BJ (cell line): ENCODE measurements around the gene CPT1C. TPM values are rescaled to one million over a fixed set of nuclear protein-coding genes. Genes with fewer than 3 reads are reported as not detected.

Experiments used
- CTCF ChIA-PET: fragments of 350-600 bp; formaldehyde crosslinking; extraction: SDS; loops from one replicate; lab custom pipeline; 2021; ENCODE audit warnings: antibody characterized with exemption, inconsistent platforms; lab: Yijun Ruan, JAX
- POLR2A ChIA-PET: fragments of 300-600 bp; sonication (Branson Sonifier 250); formaldehyde crosslinking; extraction: SDS; loops from one replicate; lab custom pipeline; 2021; ENCODE audit warnings: antibody characterized with exemption; lab: Charles Lee
- DNase-seq: peaks from one replicate; pipeline ENCODE4 v3.0.0-alpha.2; 2011; ENCODE audit warnings: low read depth
- H3K27me3 ChIP-seq: 2 replicates; pipeline ENCODE4 v1.6.0; 2011; ENCODE audit warnings: low read length; ENCODE audit not compliant: control insufficient read depth, insufficient read depth
- H3K36me3 ChIP-seq: 2 replicates; pipeline ENCODE4 v1.5.1; 2011; ENCODE audit warnings: low read length; ENCODE audit not compliant: control insufficient read depth, insufficient read depth
- H3K4me3 ChIP-seq: 2 replicates; pipeline ENCODE4 v1.5.1; 2011; ENCODE audit warnings: low read depth, mild to moderate bottlenecking, control low read depth, low read length
- polyA plus RNA-seq: library from polyadenylated mRNA; depleted of rRNA; stranded (reverse); fragments of >200 nt; gene quantifications from 2 replicates; pipeline ENCODE4 v1.2.3, GENCODE V29; 2011
- TF ChIP-seq, protein P1 (sequence below): IDR thresholded peaks from 2 replicates; pipeline ENCODE4 v1.5.1; 2011; ENCODE audit warnings: low read depth, mild to moderate bottlenecking, control low read depth, inconsistent platforms, low read length, moderate library complexity; ENCODE audit not compliant: insufficient read depth

Gene CPT1C
- polyA plus RNA-seq, 1 experiment, result 45.9 TPM

DNA sequence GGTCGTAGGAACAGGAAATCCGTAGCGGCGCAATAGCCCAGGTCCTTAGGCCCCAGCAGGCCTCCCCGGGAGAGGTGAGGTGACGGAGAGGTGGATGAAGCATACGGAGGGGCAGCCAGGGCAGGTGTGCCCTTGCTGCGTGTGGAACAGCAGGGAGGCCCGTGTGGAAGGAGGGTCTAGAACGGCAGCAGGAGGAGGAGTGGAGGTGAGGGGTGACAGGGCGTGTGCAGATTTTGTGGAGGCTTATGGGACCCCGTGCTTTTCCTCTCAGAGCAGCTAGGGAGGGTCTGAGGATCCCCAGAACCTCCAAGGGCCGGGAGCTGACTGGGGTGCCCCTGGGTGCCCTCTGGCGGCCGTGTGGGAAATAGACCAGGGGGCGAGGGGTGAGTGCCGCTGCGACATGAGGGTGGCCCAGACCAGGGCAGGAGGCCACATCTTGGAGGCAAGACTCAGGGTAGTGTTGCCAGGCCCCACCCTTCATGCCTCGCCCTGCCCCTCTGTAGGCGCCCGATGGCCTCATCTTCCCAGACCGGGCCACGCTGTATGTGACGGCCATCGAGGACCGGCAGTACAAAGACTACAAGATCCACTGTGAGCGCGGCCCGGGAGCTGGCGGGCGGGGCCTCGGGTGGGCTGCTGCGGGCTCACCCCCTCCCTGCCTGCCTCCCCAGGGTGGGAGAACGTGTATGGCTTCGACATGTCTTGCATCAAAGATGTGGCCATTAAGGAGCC is 6.5 kb upstream of the CPT1C start:
- H3K36me3 ChIP-seq, result peaks cover 34% of the 10 kb centered on the region
- DNase-seq, result no peak
- ChIA-PET POLR2A (no interaction called here), CTCF (interaction anchor here (0.6 to 1.4 kb wide), 5 partner anchors 11 to 324 kb away, joined by 3 read pairs; no protein-coding TSS in a partner anchor)
- TF ChIP-seq, protein P1, sequence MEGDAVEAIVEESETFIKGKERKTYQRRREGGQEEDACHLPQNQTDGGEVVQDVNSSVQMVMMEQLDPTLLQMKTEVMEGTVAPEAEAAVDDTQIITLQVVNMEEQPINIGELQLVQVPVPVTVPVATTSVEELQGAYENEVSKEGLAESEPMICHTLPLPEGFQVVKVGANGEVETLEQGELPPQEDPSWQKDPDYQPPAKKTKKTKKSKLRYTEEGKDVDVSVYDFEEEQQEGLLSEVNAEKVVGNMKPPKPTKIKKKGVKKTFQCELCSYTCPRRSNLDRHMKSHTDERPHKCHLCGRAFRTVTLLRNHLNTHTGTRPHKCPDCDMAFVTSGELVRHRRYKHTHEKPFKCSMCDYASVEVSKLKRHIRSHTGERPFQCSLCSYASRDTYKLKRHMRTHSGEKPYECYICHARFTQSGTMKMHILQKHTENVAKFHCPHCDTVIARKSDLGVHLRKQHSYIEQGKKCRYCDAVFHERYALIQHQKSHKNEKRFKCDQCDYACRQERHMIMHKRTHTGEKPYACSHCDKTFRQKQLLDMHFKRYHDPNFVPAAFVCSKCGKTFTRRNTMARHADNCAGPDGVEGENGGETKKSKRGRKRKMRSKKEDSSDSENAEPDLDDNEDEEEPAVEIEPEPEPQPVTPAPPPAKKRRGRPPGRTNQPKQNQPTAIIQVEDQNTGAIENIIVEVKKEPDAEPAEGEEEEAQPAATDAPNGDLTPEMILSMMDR, result peak; percentile 64
- H3K4me3 ChIP-seq, result no peak overlapping the region
- H3K27me3 ChIP-seq, result no peaks in the 10 kb centered on the region

DNA sequence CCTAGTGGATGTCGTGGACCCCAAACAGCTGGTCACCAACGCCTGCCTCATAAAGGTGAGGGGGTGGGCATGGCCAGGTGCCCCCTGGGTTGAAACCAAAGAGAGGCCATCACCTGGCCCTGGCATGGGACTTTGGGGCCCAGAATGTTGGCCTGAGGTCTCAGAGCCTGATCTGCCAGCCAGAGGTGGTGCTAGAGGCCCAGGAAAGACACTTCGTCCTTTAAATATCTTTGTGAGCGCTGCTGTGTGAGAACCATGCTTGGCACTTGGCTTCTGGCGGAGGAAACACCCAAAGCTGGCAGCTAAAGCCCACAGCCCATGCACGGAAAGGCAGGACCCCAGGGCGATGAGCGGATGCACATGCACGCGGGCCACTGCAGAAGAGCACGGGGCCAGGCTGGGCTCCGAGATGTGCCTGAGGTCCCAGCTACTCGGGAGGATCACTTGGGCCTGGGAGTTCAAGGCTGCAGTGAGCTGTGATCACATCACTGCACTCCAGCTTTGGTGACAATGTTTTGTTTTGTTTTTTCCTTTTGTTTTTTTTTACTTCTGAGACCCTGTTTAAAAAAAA is 5.8 kb upstream of the CPT1C start:
- peaks cover 34% of the 10 kb centered on the region for H3K36me3 ChIP-seq
- TF ChIP-seq, protein P1, result no peak
- ChIA-PET POLR2A (interaction anchor here (0.6 kb wide), 1 partner anchor 139 kb away, joined by 13 read pairs; no protein-coding TSS in a partner anchor), CTCF (interaction anchor here (0.6 to 1.4 kb wide), 3 partner anchors 13 to 138 kb away, joined by 3 to 4 read pairs (median 3); no protein-coding TSS in a partner anchor)
- H3K27me3 ChIP-seq, result no peaks in the 10 kb centered on the region
- H3K4me3 ChIP-seq, result no peak overlapping the region
- DNase-seq, result no peak

DNA sequence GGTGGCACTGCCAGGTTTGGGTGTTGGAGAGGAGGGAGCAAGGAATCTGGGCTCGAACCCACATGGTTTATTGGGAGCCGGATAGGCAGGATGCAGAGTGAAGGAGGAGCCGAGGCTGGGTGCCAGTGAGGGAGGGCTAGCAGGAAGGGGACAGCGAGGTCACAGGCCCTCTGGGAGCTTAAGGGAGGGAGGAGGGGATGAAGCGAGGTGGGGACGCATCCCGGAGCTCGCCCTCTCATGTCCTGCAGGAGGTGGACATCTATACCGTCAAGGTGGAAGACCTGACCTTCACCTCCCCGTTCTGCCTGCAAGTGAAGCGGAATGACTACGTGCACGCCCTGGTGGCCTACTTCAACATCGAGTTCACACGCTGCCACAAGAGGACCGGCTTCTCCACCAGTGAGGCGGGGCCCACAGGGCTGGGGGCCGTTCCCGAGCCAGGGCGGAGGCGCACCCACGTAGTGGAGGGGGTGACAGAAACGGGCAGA is 5.0 kb upstream of the CPT1C start:
- no peak for DNase-seq
- TF ChIP-seq, protein P1, result no peak
- peaks cover 34% of the 10 kb centered on the region for H3K36me3 ChIP-seq
- POLR2A ChIA-PET, result interaction anchor here (0.6 kb wide), 1 partner anchor 140 kb away, joined by 13 read pairs; no protein-coding TSS in a partner anchor
- CTCF ChIA-PET, result interaction anchor here (1.0 to 1.1 kb wide), 2 partner anchors 9 to 14 kb away, joined by 3 to 4 read pairs; partner anchors contain the start of gene PRMT1
- H3K4me3 ChIP-seq, result no peak overlapping the region
- H3K27me3 ChIP-seq, result no peaks in the 10 kb centered on the region

DNA sequence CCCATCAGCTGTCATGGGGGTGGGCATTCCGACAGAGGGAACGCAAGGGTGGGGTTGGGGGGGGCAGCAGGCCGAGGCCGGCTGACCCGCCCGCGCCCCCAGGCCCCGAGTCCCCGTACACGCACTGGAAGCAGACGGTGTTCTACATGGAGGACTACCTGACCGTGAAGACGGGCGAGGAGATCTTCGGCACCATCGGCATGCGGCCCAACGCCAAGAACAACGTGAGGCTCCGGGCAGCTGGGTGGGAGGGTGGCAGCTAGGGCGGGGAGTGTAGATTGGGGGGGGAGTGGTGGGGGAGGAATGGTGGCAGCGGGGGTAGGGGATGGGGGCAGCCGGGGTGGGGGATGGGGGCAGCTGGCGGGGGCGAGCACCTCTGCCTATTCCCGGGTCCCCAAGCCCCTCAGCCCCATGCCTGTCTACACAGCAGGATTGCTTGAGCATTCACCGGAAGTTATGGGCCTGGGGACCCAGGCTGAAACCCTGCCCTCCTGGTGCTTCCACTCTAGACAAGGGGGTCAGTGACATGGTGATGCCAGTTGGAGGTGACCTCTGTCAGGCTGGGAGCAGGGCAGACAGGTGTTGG is 4.3 kb upstream of the CPT1C start:
- TF ChIP-seq, protein P1, result no peak
- peaks cover 34% of the 10 kb centered on the region for H3K36me3 ChIP-seq
- H3K4me3 ChIP-seq, result no peak overlapping the region
- H3K27me3 ChIP-seq, result no peaks in the 10 kb centered on the region
- POLR2A ChIA-PET, result no interaction called here
- no peak for DNase-seq
- CTCF ChIA-PET, result interaction anchor here (0.7 to 1.4 kb wide), 3 partner anchors 9 to 1112 kb away, joined by 3 to 6 read pairs (median 3); partner anchors contain the start of gene PRMT1
